Fibroblast of lung (primary cell): ENCODE results near the gene ANO10. TPM values are rescaled to one million over a fixed set of nuclear protein-coding genes. Genes with fewer than 3 reads are reported as not detected.

ENCODE experiments used
- DNase-seq, 2 donors: peaks; one replicate each; pipeline versions ENCODE4 v3.0.0 to v3.0.0-alpha.2; 2010; ENCODE audit warnings: low read depth in 2 of 2
- H2AFZ ChIP-seq: 2 replicates; pipeline ENCODE4 v1.5.1; 2012; ENCODE audit warnings: low read length, control low read depth, inconsistent platforms
- H3K27ac ChIP-seq: 2 replicates; pipeline ENCODE4 v1.5.1; 2011; ENCODE audit warnings: low read length, control low read depth; ENCODE audit not compliant: insufficient read depth
- H3K27me3 ChIP-seq: 2 replicates; pipeline ENCODE4 v1.5.1; 2011; ENCODE audit warnings: mild to moderate bottlenecking, low read length; ENCODE audit not compliant: control insufficient read depth, insufficient read depth
- H3K36me3 ChIP-seq: 2 replicates; pipeline ENCODE4 v1.5.1; 2011; ENCODE audit warnings: low read length; ENCODE audit not compliant: control insufficient read depth, insufficient read depth
- H3K4me1 ChIP-seq: 2 replicates; pipeline ENCODE4 v1.5.1; 2011; ENCODE audit warnings: low read length; ENCODE audit not compliant: control insufficient read depth, insufficient read depth; ENCODE audit errors: extremely low read depth
- H3K4me2 ChIP-seq: 2 replicates; pipeline ENCODE4 v1.5.1; 2011; ENCODE audit warnings: low read length, control low read depth; ENCODE audit not compliant: insufficient read depth; ENCODE audit errors: extremely low read depth
- H3K4me3 ChIP-seq, 4 experiments: fragments of 200-600 bp in 1 of 4; sonication (generic) in 1 of 4; replicated peaks in 1 of 4; 2 replicates each; pipeline ENCODE4 v1.5.1; 2011 to 2016; ENCODE audit warnings: low read length in 4 of 4, low read depth in 3 of 4, mild to moderate bottlenecking in 3 of 4, control low read depth in 2 of 4, inconsistent platforms in 1 of 4, mixed read lengths in 1 of 4; ENCODE audit not compliant: insufficient read depth in 1 of 4; ENCODE audit errors: control extremely low read depth in 1 of 4
- H3K79me2 ChIP-seq: 2 replicates; pipeline ENCODE4 v1.5.1; 2012; ENCODE audit warnings: mild to moderate bottlenecking, low read length, inconsistent platforms; ENCODE audit not compliant: control insufficient read depth, insufficient read depth
- H3K9ac ChIP-seq: 2 replicates; pipeline ENCODE4 v1.5.1; 2011; ENCODE audit warnings: mild to moderate bottlenecking, low read length, control low read depth; ENCODE audit not compliant: insufficient read depth
- H3K9me3 ChIP-seq: 2 replicates; pipeline ENCODE4 v1.5.1; 2012; ENCODE audit warnings: low read depth, low read length; ENCODE audit not compliant: control insufficient read depth, insufficient read depth
- H4K20me1 ChIP-seq: 2 replicates; pipeline ENCODE4 v1.5.1; 2011; ENCODE audit warnings: low read length; ENCODE audit not compliant: control insufficient read depth, insufficient read depth; ENCODE audit errors: extremely low read depth
- CTCF ChIP-seq, 2 donors: IDR thresholded peaks in 1 of 2; conservative IDR thresholded peaks in 1 of 2; 1 replicate in 1 of 2; 2 replicates in 1 of 2; pipeline ENCODE4 v1.5.1; 2011 to 2012; ENCODE audit warnings: low read length in 2 of 2, control low read depth in 1 of 2, inconsistent platforms in 1 of 2, low read depth in 1 of 2, mild to moderate bottlenecking in 1 of 2
- EZH2 ChIP-seq: IDR thresholded peaks from 2 replicates; pipeline ENCODE4 v1.5.1; 2012; ENCODE audit warnings: low read length, control low read depth, mild to moderate bottlenecking; ENCODE audit errors: missing control alignments
- polyA plus RNA-seq, 2 donors: library from polyadenylated mRNA; depleted of rRNA in 1 of 2; stranded (reverse) in 1 of 2; unstranded in 1 of 2; fragments of >200 nt; gene quantifications; 2 replicates each; pipeline ENCODE4 v1.2.1, GENCODE V29; 2011 to 2012; ENCODE audit warnings: missing spikeins in 1 of 2
- total RNA-seq: library from RNA; depleted of rRNA; stranded (reverse); fragments of >200 nt; gene quantifications from 2 replicates; pipeline ENCODE4 v1.2.1, GENCODE V29; 2014

The ANO10 gene
- total and polyA plus RNA-seq, 2 donors (not counting 1 experiment from before 2014, with no cell fraction given) = 103 to 138 TPM

GRCh38 chr3:43371494-43371893 is 250.3 kb downstream of the ANO10 start:
- Histone ChIP-seq H3K27ac (no peak overlapping the region), H2AFZ (no peak overlapping the region)
- DNase-seq = no peak

GRCh38 chr3:43370293-43370980 is 251.4 kb downstream of the ANO10 start:
- Histone ChIP-seq H3K4me1 (no peaks in the 10 kb centered on the region), H2AFZ (no peak overlapping the region), H3K79me2 (no peaks in the 10 kb centered on the region), H3K9ac (no peak overlapping the region), H3K27ac (no peak overlapping the region), H3K36me3 (peaks cover 3% of the 10 kb centered on the region), H3K9me3 (no peaks in the 10 kb centered on the region), H4K20me1 (no peaks in the 10 kb centered on the region), H3K4me3 (no peak overlapping the region), H3K4me2 (no peak overlapping the region), H3K27me3 (no peaks in the 10 kb centered on the region)
- no peak for TF ChIP-seq CTCF (conservative IDR thresholded peaks at IDR 0.05 in 1 of 2, IDR thresholded peaks at IDR 0.05 in 1 of 2; ENCODE audit: low read depth in 1 of 2, low read length in 2 of 2)
- TF ChIP-seq EZH2 = no peak
- DNase-seq = no peak

More at GRCh38 chr3:43371494-43371893, 250.3 kb downstream of the ANO10 start:
- Histone ChIP-seq H3K9me3 (no peaks in the 10 kb centered on the region), H3K4me1 (no peaks in the 10 kb centered on the region), H4K20me1 (no peaks in the 10 kb centered on the region), H3K9ac (no peak overlapping the region), H3K27me3 (no peaks in the 10 kb centered on the region), H3K4me3 (no peak overlapping the region), H3K79me2 (no peaks in the 10 kb centered on the region), H3K4me2 (no peak overlapping the region), H3K36me3 (no peaks in the 10 kb centered on the region)
- TF ChIP-seq CTCF (conservative IDR thresholded peaks at IDR 0.05 in 1 of 2, IDR thresholded peaks at IDR 0.05 in 1 of 2; ENCODE audit: low read depth in 1 of 2, low read length in 2 of 2) (no peak), EZH2 (no peak)

GRCh38 chr3:43369404-43370292 is 252.2 kb downstream of the ANO10 start:
- H4K20me1 ChIP-seq = no peaks in the 10 kb centered on the region
- H3K4me2 ChIP-seq = no peak overlapping the region
- TF ChIP-seq EZH2 (no peak), CTCF (conservative IDR thresholded peaks at IDR 0.05 in 1 of 2, IDR thresholded peaks at IDR 0.05 in 1 of 2; ENCODE audit: low read depth in 1 of 2, low read length in 2 of 2) (no peak)
- H3K27ac ChIP-seq = no peak overlapping the region
- no peaks in the 10 kb centered on the region for H3K9me3 ChIP-seq
- no peak overlapping the region for H3K9ac ChIP-seq
- no peak for DNase-seq
- no peaks in the 10 kb centered on the region for H3K79me2 ChIP-seq
- H3K4me3 ChIP-seq = no peak overlapping the region
- H3K36me3 ChIP-seq = peaks cover 3% of the 10 kb centered on the region
- no peak overlapping the region for H2AFZ ChIP-seq
- no peaks in the 10 kb centered on the region for H3K27me3 ChIP-seq
- no peaks in the 10 kb centered on the region for H3K4me1 ChIP-seq
